Posterior vena cava (tissue), 2 donors: Measurements from ENCODE around the gene TMEM89. TPM values are rescaled to one million over a fixed set of nuclear protein-coding genes. Genes with fewer than 3 reads are reported as not detected.

Experiments used
- DNase-seq: peaks from one replicate; pipeline ENCODE4 v3.0.0-alpha.2; 2020; ENCODE audit warnings: low spot score
- intact Hi-C, 2 donors: fragments of 100-400 bp; cut with DNase I; formaldehyde crosslinking; loops; one replicate each; pipeline versions ENCODE4 v1.14.1 to v1.14.2; 2022 to 2023
- total RNA-seq, 2 donors: library from RNA; stranded (reverse); fragmentation: NEBNext Ultra II Directional; extraction: Animal tissue kit (Norgen Biotek cat#: 25700); gene quantifications; one replicate each; pipeline ENCODE4 v1.2.1, GENCODE V29; 2021
- donor health status: DM: yes; HTN: yes; CAD: no.
- donor health status: DM: yes; HTN: yes; CAD: no.

The TMEM89 gene
- total RNA-seq, 2 donors from 2014 or later, result not detected

DNA sequence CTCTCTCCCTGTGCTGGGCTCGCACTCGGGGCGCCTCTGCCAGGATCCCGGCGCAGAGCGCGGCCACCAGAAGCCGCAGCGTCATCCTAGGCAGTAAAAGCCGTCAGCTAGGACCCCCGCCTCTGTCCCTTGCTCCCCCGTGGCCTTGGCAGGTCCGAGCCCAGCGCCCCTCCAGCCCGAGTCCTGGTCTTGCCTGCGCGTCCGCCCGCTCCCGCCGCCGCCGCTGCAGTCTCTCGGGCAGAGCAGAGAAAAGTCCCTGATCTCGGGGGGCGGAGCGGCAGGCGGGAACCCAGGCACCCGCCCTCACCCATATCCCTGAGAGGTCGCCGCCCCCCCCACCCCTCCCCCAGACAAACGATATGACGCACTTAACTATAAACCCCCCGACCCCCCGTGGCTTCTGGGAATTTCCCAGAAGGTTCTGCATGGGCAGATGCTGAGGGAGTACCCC, 26.5 kb downstream of the TMEM89 start, which contains the start of gene COL7A1:
TSS of gene COL7A1 (minus strand) at position 255 of the 451 bp plus-strand sequence. CDS start at position 85, 170 bp downstream.
- no peak for DNase-seq
- intact Hi-C loops, result no loop called here

DNA sequence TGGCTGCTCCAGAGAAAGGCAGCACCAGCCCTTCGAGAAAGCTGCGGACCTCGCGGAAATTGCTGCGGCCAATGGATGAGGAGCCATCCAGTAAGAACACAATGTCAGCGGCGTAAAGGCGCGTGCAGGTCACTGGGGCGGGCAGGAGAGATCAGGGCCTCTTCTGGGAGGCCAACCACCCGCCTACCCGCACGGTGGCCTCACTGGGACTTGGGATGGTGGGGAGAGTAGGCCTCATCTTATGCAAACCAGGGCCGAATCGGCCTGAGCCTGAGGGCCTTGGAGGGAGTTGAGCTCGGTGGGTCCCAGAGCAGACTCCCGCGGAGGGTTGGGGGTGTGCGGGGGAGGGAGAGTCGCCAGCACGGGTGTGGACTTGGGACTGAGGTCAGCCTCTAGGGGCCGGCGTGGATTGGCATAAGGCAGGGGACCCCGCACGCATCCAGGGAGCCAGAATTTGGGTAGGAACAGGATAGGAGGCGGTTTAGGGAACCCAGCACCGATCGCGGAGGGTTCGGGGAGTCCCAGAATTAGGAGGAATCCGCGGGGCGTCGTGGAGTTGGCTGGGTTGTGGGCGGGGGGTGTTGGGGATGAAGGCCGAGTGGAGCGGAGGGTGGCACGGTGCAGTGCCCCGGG, 27.0 kb downstream of the TMEM89 start:
- DNase-seq, result no peak
- intact Hi-C loops, result no loop called here

DNA sequence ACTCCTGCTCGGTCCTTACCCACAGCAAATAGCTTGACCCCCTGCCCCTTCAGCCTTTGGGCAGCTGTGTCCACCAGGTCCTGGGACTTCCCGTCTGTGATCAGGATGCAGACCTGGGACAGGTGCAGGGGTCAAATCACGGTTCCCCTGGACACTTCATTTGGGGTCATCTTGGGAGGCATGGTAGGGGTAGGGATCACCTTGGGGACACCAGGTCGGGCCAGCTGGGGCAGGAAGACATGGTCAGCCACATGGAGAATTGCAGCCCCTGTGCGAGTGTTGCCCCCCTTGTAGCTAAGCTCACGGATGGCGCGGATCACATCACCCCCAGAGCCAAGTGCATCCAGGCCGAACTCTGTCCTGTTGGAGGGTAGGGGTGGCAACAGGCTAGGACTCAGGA, 28.2 kb downstream of the TMEM89 start:
- intact Hi-C loops, result no loop called here
- no peak for DNase-seq

DNA sequence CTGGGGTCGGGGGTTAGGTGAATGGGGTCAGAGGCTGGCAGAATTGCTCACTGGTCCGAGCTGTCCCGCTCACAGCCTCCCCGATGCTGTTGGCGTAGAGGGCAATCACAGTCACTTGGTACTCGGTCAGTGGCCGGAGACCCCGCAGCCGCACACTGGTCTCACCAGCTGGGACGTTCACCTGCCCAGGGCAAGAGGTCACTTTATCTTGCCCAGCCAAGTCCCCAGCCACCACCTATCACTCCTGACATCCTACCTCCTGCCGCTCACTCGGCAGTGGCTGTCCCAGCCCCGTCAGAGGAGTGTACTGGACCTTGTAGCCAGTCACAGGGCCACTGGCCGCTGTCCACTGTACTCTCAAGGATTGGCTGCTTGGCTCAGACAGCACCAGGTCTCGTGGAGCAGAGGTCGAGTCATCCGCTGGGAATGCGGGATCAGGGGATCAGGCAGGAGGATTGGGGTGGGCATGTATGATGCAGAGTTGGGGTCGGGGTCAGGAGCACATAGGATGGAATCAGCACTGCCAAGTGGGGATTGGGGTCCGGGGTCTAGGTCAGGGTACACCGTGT, 29.0 kb downstream of the TMEM89 start:
- no peak for DNase-seq
- intact Hi-C loops, result no loop called here

DNA sequence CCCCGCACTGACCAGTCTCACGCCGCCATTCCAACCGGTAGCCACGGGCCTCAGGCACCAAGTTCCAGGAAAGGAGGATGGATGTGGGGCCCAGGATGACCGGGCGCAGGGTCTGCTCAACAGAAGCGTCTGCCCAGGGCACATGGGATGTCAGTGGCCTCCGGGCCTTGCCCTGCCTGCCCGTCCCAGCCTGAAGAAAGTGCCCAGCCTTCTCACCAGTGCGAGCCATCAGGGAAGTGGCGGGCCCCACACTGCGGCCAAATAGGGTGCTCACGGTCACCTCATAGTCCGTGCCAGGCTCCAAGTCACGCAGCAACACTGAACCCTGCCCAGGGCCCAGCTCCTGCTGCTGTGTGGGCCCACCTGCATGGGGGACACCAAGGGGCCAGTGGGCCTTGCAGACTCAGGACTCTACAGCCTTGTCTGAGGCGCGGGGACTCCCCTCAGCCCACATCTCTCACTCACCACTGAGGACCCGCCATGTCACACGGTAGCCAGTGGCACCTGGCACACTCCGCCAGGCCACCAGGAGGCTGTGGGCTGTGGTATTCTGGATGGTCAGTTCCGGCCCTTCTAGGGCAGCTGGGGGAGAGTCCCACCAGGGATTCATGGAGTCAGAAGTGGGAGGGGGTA, 29.6 kb downstream of the TMEM89 start:
- DNase-seq, result no peak
- intact Hi-C loops, result no loop called here

DNA sequence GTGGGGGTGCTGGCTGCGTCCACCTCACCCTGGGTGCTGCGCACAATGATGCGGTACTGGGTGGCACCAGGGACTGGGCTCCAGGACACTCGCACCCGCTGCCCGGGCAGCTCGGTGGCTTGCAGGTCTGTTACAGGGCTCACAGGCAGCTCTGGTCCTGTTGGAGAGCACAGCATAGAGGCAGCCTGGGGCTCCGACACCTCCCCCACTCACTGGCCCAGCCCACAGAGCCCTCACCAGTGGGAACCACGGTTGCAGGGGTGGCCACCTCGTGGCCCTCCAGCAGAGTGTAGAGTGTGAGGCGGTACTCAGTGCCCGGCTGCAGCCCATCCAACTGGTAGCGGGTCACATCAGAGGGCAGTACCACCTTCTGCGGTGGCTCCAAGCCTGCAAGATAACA, 30.1 kb downstream of the TMEM89 start:
- intact Hi-C loops, result no loop called here
- no peak for DNase-seq

DNA sequence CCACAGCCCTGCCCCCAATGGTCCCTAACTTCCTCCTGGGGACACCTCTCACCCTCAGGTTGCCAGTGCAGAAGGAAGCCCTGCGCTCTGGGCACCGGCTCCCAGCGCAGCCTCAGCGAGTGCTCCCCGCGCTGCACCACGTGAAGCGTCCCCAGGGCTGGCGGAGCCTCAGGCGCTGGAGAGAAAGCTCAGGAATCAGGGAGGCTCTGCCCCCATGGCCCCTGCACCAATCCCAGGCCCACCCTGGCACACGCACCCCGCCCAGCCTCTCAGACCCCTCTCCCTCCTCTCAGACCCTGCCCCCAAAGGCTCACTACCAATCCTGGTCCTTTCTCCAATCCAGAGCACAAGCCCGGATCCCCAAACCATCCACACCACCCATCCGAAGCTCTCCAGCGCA, 33.3 kb downstream of the TMEM89 start:
- DNase-seq, result no peak
- intact Hi-C loops, result no loop called here

GRCh38 chr3:48587686-48588085, 33.9 kb downstream of the TMEM89 start:
- no peak for DNase-seq
- intact Hi-C loops, result no loop called here

DNA sequence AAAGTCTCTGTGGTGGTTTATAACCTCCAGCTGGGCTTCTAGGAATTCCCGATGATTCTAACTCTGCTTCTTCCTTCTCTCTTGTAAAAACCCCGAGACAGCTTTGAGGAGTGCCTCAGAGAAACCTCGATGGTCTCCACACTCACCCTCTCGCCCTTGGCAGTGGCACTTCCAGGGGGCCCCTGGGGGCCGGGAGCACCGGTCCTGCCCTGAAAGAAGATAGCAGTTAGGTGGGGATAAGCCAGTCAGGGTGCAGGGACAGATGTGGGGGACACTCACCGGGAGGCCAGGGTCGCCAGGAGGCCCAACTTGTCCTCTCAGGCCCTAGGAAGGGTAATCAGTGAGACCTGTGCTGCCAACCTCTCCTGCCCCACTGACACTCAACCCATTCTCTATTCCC, 36.2 kb downstream of the TMEM89 start:
- DNase-seq, result no peak
- intact Hi-C loops, result no loop called here

GRCh38 chr3:48584836-48585235, 36.7 kb downstream of the TMEM89 start:
- no peak for DNase-seq
- intact Hi-C loops, result no loop called here

- intact Hi-C loops, result no loop called here
- DNase-seq, result no peak
These were observed 39.7 kb downstream of the TMEM89 start for GRCh38 chr3:48581621-48582481.

GRCh38 chr3:48576647-48577046, 44.9 kb downstream of the TMEM89 start:
- intact Hi-C loops, result no loop called here
- DNase-seq, result no peak

- no peak for DNase-seq
- intact Hi-C loops, result no loop called here
These were observed 46.2 kb downstream of the TMEM89 start for GRCh38 chr3:48575366-48575765.

- no peak for DNase-seq
- intact Hi-C loops, result no loop called here
These were observed 47.5 kb downstream of the TMEM89 start for GRCh38 chr3:48573973-48574585.

- intact Hi-C loops, result no loop called here
- DNase-seq, result no peak
These were observed 49.1 kb downstream of the TMEM89 start for GRCh38 chr3:48572517-48572916.

DNA sequence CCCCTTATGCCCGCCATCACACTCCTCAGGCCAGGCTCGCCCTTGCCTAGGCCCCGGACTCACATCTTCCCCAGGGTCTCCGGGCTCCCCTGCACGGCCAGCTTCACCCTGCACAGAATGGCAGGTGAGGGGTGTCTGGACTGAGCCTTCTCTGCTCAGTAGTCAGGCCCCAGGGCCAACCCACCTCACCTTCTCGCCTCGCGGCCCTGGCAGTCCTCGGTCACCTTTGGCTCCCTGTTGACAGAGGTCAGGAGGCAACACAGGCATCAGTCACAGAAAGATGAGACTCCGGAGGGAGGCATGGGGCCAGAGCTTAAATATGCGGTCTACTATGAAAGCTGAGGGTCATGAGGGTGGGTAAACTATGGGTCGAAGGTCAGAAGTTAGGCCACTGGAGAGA, 49.6 kb downstream of the TMEM89 start:
- intact Hi-C loops, result no loop called here
- no peak for DNase-seq
